ENCODE results near the gene AICDA.
"Not testable (repeated sequence)": the region's sequence is repeated elsewhere in the genome, so short reads cannot be mapped to it uniquely, and the experiment has no call there.

AICDA gene

DNA sequence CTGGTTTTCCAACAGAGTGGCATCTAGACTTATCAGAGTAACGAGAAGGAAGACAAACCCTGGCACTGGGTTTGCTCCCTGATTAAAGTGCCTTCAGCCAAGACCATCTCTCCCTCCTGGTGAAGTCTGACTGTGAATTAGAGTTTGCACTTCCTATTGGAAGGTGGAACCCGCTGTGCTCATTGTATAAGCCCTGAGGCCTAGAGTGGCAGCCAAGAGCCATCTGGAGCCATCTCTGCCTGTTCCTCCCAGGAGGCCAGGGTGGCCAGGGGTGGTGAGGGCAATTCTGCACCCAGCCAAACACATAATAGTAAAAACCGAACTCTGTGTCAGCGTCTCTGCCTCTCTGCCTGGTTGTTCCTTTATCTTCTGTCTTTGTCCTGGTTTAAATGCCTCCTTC lies 25.0 kb upstream of the AICDA start:
- Histone ChIP-seq H2AFZ (ENCODE audit: low read length, unreplicated experiment) (no peak overlapping the region), H3K27ac (ENCODE audit: low read depth, low read length) (no peak overlapping the region), H3K79me2 (ENCODE audit: control insufficient read depth, insufficient read depth, low read length, unreplicated experiment) (no peaks in the 10 kb centered on the region), H3K27me3 (ENCODE audit: insufficient read depth, low read length) (no peaks in the 10 kb centered on the region), H3K4me1 (ENCODE audit: control insufficient read depth, insufficient read depth, low read length, unreplicated experiment) (no peaks in the 10 kb centered on the region), H3K4me3 (ENCODE audit: low read depth, low read length) (no peak overlapping the region), H3K36me3 (ENCODE audit: insufficient read depth, low read length) (no peaks in the 10 kb centered on the region)

DNA sequence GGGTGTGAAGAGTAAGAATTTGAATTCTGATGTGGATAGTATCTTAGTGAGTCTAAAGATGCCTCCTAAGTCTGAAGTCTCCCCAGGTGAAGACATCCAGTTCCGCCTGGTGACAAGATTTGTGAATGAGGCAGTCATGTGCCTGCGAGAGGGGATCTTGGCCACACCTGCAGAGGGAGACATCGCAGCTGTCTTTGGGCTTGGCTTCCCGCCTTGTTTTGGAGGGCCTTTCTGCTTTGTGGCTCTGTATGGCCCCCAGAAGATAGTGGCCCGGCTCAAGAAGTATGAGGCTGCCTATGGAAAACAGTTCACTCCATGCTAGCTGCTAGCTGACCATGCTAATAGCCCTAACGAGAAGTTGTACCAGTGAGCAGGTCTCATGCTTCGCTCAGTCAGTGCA lies 24.6 kb upstream of the AICDA start:
- Histone ChIP-seq H3K36me3 (ENCODE audit: insufficient read depth, low read length) (no peaks in the 10 kb centered on the region), H3K27me3 (ENCODE audit: insufficient read depth, low read length) (no peaks in the 10 kb centered on the region), H3K27ac (ENCODE audit: low read depth, low read length) (no peak overlapping the region), H3K4me1 (ENCODE audit: control insufficient read depth, insufficient read depth, low read length, unreplicated experiment) (no peaks in the 10 kb centered on the region), H3K79me2 (ENCODE audit: control insufficient read depth, insufficient read depth, low read length, unreplicated experiment) (no peaks in the 10 kb centered on the region), H2AFZ (ENCODE audit: low read length, unreplicated experiment) (no peak overlapping the region), H3K4me3 (ENCODE audit: low read depth, low read length) (no peak overlapping the region)

DNA sequence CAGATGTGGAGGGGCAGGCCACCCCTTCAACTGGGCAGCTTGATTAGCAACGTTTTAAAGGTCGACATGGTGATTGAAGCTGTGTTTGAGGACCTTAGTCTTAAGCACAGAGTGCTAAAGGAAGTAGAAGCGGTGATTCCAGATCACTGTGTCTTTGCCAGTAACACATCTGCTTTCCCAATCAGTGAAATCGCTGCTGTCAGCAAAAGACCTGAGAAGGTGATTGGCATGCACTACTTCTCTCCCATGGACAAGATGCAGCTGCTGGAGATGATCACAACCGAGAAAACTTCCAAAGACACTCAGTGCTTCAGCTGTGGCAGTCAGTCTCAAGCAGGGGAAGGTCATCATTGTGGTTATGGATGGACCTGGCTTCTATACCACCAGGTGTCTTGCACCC lies 23.9 kb upstream of the AICDA start:
- H2AFZ ChIP-seq (ENCODE audit: low read length, unreplicated experiment): no peak overlapping the region
- no peaks in the 10 kb centered on the region for H3K27me3 ChIP-seq (ENCODE audit: insufficient read depth, low read length)
- H3K4me3 ChIP-seq (ENCODE audit: low read depth, low read length): no peak overlapping the region
- no peaks in the 10 kb centered on the region for H3K4me1 ChIP-seq (ENCODE audit: control insufficient read depth, insufficient read depth, low read length, unreplicated experiment)
- H3K36me3 ChIP-seq (ENCODE audit: insufficient read depth, low read length): no peaks in the 10 kb centered on the region
- no peaks in the 10 kb centered on the region for H3K79me2 ChIP-seq (ENCODE audit: control insufficient read depth, insufficient read depth, low read length, unreplicated experiment)
- no peak overlapping the region for H3K27ac ChIP-seq (ENCODE audit: low read depth, low read length)

DNA sequence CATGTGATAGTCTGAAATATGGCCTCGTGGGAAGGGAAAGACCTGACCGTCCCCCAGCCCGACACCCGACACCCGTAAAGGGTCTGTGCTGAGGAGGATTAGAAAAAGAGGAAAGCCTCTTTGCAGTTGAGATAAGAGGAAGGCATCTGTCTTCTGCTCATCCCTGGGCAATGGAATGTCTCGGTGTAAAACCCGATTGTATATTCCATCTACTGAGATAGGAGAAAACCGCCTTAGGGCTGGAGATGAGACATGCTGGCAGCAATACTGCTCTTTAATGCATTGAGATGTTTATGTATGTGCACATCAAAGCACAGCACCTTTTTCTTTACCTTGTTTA lies 23.3 kb upstream of the AICDA start:
- not testable (repeated sequence) for H3K36me3 ChIP-seq (ENCODE audit: insufficient read depth, low read length); H3K27ac ChIP-seq (ENCODE audit: low read depth, low read length); H3K4me1 ChIP-seq (ENCODE audit: control insufficient read depth, insufficient read depth, low read length, unreplicated experiment); H3K27me3 ChIP-seq (ENCODE audit: insufficient read depth, low read length); H2AFZ ChIP-seq (ENCODE audit: low read length, unreplicated experiment); H3K79me2 ChIP-seq (ENCODE audit: control insufficient read depth, insufficient read depth, low read length, unreplicated experiment); H3K4me3 ChIP-seq (ENCODE audit: low read depth, low read length)

DNA sequence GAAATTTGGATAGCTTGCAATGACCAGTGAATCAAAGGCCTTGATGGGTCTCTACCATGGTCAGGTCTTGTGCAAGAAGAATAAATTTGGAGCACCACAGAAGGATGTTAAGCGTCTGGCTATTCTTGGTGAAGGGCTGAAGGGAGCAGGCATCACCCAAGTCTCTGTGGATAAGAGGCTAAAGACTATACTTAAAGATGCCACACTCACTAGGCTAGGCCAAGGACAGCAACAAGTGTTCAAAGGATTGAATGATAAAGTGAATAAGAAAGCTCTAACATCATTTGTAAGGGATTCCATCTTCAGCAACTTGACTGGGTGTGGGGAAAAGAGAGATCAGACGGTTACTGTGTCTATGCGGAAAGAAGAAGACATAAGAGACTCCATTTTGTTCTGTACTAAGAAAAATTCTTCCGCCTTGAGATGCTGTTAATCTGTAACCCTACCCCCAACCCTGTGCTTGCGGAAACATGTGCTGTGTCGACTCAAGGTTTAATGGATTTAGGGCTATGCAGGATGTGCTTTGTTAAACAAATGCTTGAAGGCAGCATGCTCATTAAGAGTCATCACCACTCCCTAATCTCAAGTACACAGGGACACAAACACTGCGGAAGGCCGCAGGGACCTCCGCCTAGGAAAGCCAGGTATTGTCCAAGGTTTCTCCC lies 22.8 kb upstream of the AICDA start:
- H3K4me1 ChIP-seq (ENCODE audit: control insufficient read depth, insufficient read depth, low read length, unreplicated experiment); H3K36me3 ChIP-seq (ENCODE audit: insufficient read depth, low read length); H3K27ac ChIP-seq (ENCODE audit: low read depth, low read length); H2AFZ ChIP-seq (ENCODE audit: low read length, unreplicated experiment); H3K4me3 ChIP-seq (ENCODE audit: low read depth, low read length); H3K79me2 ChIP-seq (ENCODE audit: control insufficient read depth, insufficient read depth, low read length, unreplicated experiment); H3K27me3 ChIP-seq (ENCODE audit: insufficient read depth, low read length): not testable (repeated sequence)

DNA sequence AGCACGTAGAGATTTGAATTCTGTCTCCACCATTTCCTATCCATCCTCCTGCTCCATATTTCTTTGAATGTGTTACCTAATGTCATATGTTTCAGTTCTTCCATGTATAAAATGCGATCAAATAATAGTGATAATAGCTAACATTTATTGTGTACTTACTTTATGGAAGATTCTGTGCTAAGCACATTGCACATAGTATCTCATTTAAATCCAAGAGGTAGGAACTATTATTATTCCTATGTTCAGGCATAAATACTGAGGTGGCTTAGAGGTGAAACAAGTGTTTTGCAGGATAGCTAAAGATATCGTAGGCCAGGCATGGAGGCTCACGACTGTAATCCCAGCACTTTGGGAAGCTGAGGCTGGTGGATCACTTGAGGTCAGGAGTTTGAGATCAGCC lies 17.5 kb upstream of the AICDA start:
- Histone ChIP-seq H3K79me2 (ENCODE audit: control insufficient read depth, insufficient read depth, low read length, unreplicated experiment) (no peaks in the 10 kb centered on the region), H2AFZ (ENCODE audit: low read length, unreplicated experiment) (no peak overlapping the region), H3K27me3 (ENCODE audit: insufficient read depth, low read length) (no peaks in the 10 kb centered on the region), H3K27ac (ENCODE audit: low read depth, low read length) (no peak overlapping the region), H3K4me3 (ENCODE audit: low read depth, low read length) (no peak overlapping the region), H3K4me1 (ENCODE audit: control insufficient read depth, insufficient read depth, low read length, unreplicated experiment) (peaks cover 20% of the 10 kb centered on the region), H3K36me3 (ENCODE audit: insufficient read depth, low read length) (no peaks in the 10 kb centered on the region)

DNA sequence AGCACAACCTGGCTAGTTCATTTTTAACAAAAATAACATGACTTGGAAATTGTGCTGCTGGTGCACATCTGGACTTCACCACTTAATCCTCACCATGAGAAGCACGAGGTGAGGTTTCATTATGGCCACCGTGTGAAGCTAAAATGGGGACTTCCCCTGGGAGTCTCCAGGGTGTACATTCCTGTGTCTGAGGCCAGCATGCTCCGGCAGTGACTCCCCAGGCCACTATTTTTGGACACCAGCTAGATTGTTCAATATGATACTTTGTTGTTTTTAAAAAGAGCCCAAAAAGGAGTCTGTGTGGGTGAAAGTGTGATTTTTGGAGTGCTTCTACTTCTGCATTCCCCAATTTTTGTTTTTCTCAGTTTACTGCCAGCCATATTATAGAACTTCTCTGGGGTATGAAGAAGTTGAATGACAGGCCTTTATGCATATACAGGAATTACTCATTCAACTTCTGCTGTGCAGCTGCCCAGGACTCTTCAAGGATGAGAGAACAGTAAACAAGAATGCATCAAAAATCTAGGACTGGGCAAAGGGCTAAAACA lies 16.9 kb upstream of the AICDA start:
- Histone ChIP-seq H3K27ac (ENCODE audit: low read depth, low read length) (peak overlapping the region; percentile 33; the same call in 1 of the 2 replicates), H2AFZ (ENCODE audit: low read length, unreplicated experiment) (no peak overlapping the region), H3K27me3 (ENCODE audit: insufficient read depth, low read length) (no peaks in the 10 kb centered on the region), H3K36me3 (ENCODE audit: insufficient read depth, low read length) (no peaks in the 10 kb centered on the region), H3K79me2 (ENCODE audit: control insufficient read depth, insufficient read depth, low read length, unreplicated experiment) (no peaks in the 10 kb centered on the region), H3K4me3 (ENCODE audit: low read depth, low read length) (no peak overlapping the region), H3K4me1 (ENCODE audit: control insufficient read depth, insufficient read depth, low read length, unreplicated experiment) (peaks cover 20% of the 10 kb centered on the region)

DNA sequence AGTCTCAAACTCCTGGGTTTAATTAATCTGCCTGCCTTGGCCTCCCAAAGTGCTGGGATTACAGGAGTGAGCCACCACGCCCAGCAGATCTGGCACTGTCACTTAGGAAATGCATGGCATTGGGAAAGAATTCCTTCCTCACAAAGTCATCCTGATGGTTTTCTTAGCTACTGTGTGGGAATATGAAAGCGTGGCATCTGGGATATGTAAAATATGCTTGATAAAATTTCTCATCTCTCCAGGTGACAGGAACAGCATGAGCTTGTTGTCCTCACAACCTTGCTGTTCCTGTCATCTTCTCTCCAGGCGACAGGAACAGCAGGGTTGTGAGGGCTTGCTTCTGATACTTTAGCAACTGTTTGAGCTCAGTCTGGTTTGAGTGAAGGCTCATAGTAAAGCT lies 16.1 kb upstream of the AICDA start:
- H3K27ac ChIP-seq (ENCODE audit: low read depth, low read length): peak overlapping the region; percentile 33; the same call in 1 of the 2 replicates
- peaks cover 20% of the 10 kb centered on the region for H3K4me1 ChIP-seq (ENCODE audit: control insufficient read depth, insufficient read depth, low read length, unreplicated experiment)
- H3K27me3 ChIP-seq (ENCODE audit: insufficient read depth, low read length): no peaks in the 10 kb centered on the region
- no peaks in the 10 kb centered on the region for H3K79me2 ChIP-seq (ENCODE audit: control insufficient read depth, insufficient read depth, low read length, unreplicated experiment)
- H2AFZ ChIP-seq (ENCODE audit: low read length, unreplicated experiment): no peak overlapping the region
- H3K4me3 ChIP-seq (ENCODE audit: low read depth, low read length): no peak overlapping the region
- no peaks in the 10 kb centered on the region for H3K36me3 ChIP-seq (ENCODE audit: insufficient read depth, low read length)

DNA sequence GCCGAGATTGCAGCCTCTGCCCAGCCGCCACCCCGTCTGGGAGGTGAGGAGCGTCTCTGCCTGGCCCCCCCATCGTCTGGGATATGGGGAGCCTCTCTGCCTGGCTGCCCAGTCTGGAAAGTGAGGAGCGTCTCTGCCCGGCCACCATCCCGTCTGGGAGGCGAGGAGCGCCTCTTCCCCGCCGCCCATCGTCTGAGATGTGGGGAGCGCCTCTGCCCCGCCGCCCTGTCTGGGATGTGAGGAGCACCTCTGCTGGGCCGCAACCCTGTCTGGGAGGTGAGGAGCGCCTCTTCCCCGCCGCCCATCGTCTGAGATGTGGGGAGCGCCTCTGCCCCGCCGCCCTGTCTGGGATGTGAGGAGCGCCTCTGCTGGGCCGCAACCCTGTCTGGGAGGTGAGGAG lies 12.1 kb upstream of the AICDA start:
- H3K4me1 ChIP-seq (ENCODE audit: control insufficient read depth, insufficient read depth, low read length, unreplicated experiment): peaks cover 18% of the 10 kb centered on the region
- H2AFZ ChIP-seq (ENCODE audit: low read length, unreplicated experiment); H3K27me3 ChIP-seq (ENCODE audit: insufficient read depth, low read length); H3K4me3 ChIP-seq (ENCODE audit: low read depth, low read length); H3K79me2 ChIP-seq (ENCODE audit: control insufficient read depth, insufficient read depth, low read length, unreplicated experiment); H3K27ac ChIP-seq (ENCODE audit: low read depth, low read length); H3K36me3 ChIP-seq (ENCODE audit: insufficient read depth, low read length): not testable (repeated sequence)

DNA sequence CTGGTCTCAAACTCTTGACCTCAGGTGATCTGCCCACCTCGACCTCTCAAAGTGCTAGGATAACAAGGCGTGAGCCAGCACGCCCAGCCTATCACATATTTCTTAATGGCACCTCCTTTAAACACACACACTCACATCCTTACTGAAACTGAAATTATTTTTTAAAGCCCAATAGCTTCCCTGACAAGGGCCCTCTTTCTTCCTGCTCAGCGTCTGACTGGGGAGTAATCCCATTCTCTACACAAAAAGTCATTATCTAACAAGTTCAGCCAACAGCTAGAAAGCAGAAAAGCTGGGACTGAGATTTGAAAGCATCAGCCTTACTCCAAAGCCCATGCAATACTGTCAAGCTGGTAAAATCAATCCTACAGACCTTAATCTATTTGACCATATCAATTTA lies 10.0 kb upstream of the AICDA start:
- no peaks in the 10 kb centered on the region for H3K36me3 ChIP-seq (ENCODE audit: insufficient read depth, low read length)
- H2AFZ ChIP-seq (ENCODE audit: low read length, unreplicated experiment): no peak overlapping the region
- H3K4me1 ChIP-seq (ENCODE audit: control insufficient read depth, insufficient read depth, low read length, unreplicated experiment): peaks cover 12% of the 10 kb centered on the region
- no peaks in the 10 kb centered on the region for H3K79me2 ChIP-seq (ENCODE audit: control insufficient read depth, insufficient read depth, low read length, unreplicated experiment)
- H3K27ac ChIP-seq (ENCODE audit: low read depth, low read length): no peak overlapping the region
- no peak overlapping the region for H3K4me3 ChIP-seq (ENCODE audit: low read depth, low read length)
- no peaks in the 10 kb centered on the region for H3K27me3 ChIP-seq (ENCODE audit: insufficient read depth, low read length)

DNA sequence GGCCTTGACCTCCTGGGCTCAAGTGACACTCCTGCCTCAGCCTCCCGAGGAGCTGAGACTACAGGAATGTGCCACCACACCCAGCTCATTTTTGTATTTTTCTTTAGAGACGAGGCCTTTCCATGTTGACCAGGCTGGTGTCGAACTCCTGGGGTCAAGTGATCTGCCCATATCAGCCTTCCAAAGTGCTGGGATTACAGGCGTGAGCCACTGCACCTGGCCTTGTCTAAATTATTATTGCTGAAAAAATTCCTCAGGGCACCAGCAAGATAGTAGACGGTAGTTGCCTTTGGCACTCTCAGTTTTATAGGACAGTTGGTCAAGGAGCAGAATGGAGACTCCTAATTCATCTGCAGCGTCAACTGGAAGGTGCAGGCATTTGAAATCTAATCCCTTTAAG lies 2.5 kb upstream of the AICDA start:
- Histone ChIP-seq H3K4me3 (ENCODE audit: low read depth, low read length) (no peak overlapping the region), H2AFZ (ENCODE audit: low read length, unreplicated experiment) (no peak overlapping the region), H3K27ac (ENCODE audit: low read depth, low read length) (no peak overlapping the region), H3K4me1 (ENCODE audit: control insufficient read depth, insufficient read depth, low read length, unreplicated experiment) (peaks cover 12% of the 10 kb centered on the region), H3K79me2 (ENCODE audit: control insufficient read depth, insufficient read depth, low read length, unreplicated experiment) (no peaks in the 10 kb centered on the region), H3K36me3 (ENCODE audit: insufficient read depth, low read length) (no peaks in the 10 kb centered on the region), H3K27me3 (ENCODE audit: insufficient read depth, low read length) (no peaks in the 10 kb centered on the region)

All from ACC112 (cell line).